Measurements from ENCODE around the gene DCAF8.

The DCAF8 gene

DNA sequence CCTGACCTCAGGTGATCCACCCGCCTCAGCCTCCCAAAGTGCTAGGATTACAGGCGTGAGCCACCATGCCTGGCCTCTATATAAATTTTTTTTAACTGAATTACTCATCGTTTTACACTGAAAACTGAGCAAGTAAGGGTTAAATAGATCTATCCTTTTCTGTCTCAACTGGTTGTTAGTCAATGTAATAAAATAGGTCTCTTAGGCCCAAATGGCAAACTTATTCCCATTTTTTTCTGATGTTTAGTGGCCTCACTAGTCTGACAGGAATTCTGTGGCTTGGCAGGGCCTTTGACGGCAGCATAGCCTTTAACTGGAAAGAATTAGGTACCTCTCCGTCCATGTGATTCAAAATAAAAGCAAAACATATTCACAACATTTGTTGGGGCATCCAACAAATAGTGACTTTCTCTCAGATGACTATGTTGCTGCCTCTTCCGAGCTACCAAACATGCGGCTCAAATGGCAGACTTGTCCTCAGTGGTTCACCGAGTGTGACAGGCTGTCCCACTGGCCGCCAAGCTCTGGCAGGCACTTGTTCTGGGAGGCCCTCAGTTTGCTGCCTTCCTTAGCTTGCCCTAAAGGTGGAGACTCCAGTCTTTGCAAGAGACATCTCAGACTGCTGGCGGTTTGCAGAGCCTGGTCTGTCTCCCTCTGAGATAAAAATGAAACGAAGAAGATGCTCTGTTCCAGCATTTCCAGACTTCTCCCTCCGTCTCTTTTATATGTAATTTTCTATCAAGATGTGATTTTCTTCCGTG is 93.6 kb downstream of the DCAF8 start:
- no peak overlapping the region for H3K4me3 ChIP-seq (ENCODE audit: low read length)
- TF ChIP-seq ZNF274 (IDR thresholded peaks at IDR 0.05; ENCODE audit: low read depth, low read length) = no peak

DNA sequence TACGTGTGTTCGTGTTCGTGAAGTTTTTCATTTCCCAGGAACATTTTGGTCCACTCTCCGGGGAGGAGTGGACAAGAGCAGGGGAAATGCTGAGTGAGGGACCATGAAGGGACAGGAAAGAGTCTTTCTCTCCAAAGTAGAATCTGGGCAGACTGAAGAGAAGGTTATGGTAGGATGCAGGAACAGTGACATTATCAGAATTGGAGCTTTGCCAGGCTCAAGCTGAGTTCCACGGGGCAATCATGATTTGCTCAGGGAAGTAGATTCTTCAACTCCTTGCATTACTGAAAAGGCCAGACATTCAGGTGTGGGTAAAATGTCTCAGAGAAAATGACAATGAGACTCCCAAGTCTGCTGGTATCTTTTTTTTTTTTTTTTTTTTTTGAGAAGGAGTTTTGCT is 94.3 kb downstream of the DCAF8 start:
- no peak for TF ChIP-seq ZNF274 (IDR thresholded peaks at IDR 0.05; ENCODE audit: low read depth, low read length)
- no peak overlapping the region for H3K4me3 ChIP-seq (ENCODE audit: low read length)

DNA sequence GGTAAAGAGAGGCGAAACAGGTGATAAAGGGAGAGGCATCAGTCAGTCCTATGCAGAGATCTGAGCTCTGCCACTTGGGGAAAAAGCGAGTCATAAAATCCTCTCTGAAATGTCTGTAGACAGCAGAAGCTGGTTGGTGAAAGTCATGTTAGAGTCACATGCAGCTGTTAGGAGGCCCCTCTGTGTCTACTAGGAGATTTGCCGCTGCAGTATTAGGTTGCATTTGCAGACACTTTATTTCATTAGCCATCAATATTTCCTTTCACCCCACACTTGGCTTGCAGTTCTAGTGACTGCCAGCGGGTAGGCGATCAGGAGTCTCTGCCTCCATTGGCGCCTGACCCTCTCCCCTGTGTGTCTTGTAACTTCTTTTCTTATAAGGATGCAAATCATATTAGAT is 94.8 kb downstream of the DCAF8 start:
- TF ChIP-seq ZNF274 (IDR thresholded peaks at IDR 0.05; ENCODE audit: low read depth, low read length) = no peak
- no peak overlapping the region for H3K4me3 ChIP-seq (ENCODE audit: low read length)

DNA sequence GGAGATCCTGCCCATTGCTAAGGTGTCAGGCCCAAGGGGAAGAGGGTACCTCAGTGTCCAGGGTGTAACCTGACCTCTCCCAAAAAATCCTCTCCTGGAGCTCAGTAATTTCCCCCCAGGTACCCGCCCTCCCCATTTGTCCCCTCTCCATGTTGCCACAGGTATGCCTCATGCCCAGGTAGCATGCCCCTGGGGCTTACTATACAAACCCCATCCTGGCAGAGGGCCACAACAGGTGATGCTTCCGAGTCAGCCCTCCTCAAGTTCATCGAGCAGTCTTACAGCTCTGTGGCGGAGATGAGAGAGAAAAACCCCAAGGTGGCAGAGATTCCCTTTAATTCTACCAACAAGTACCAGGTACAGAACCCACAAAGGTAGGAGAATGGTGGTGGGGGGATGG is 95.3 kb downstream of the DCAF8 start:
- no peak overlapping the region for H3K4me3 ChIP-seq (ENCODE audit: low read length)
- TF ChIP-seq ZNF274 (IDR thresholded peaks at IDR 0.05; ENCODE audit: low read depth, low read length) = no peak

DNA sequence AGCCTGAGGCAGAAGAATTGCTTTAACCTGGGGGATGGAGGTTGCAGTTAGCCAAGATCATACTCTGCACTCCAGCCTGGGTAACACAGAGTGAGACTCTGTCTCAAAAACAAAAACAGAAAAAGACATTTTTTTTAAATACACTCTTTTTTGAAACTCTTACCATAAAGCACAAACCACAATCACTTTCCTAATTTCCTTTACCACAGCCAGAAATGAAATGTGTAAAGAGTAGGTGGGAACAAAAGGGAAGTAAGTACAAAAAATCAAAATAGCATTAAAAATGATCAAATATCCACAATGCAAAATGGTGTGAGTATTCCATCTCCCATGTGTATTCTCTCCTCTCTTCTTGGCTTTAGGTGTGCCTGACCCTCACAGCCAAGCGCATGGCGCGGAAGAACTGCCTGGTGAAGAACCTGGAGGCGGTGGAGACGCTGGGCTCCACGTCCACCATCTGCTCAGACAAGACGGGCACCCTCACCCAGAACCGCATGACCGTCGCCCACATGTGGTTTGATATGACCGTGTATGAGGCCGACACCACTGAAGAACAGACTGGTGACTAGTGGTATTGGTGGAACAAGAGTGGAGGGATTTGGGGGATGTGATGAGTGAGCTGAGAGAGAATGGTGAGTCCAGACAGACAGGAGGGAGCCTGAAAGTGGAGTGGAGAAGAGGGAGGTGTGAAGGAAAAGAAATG is 96.0 kb downstream of the DCAF8 start:
- TF ChIP-seq ZNF274 (IDR thresholded peaks at IDR 0.05; ENCODE audit: low read depth, low read length) = no peak

More for the DNA sequence above, 96.0 kb downstream of the DCAF8 start:
- H3K4me3 ChIP-seq (ENCODE audit: low read length) = no peak overlapping the region

All from GM08714 (cell line).